GM12892 (cell line): ENCODE data around the gene RUSF1.

Experiments
- POLR2A ChIP-seq: IDR thresholded peaks from 2 replicates; pipeline ENCODE4 v1.6.1; 2011; ENCODE audit warnings: low read depth, low read length, control low read depth
- POLR2AphosphoS5 ChIP-seq: IDR thresholded peaks from 2 replicates; pipeline ENCODE4 v1.6.1; 2011; ENCODE audit warnings: low read depth, low read length, control low read depth

GRCh38 chr16:31485571-31485970, 22.6 kb downstream of the RUSF1 start:
- TF ChIP-seq POLR2AphosphoS5 (no peak), POLR2A (no peak)
